B cell (primary cell): ENCODE measurements around the gene NID1. TPM values are rescaled to one million over a fixed set of nuclear protein-coding genes. Genes with fewer than 3 reads are reported as not detected.

ENCODE experiments used
- ATAC-seq: fragments of 200-7000 bp; cut with Tn5 transposase; one replicate; pipeline ENCODE4 v1.10.0; 2021; ENCODE audit warnings: low read depth, mild to moderate bottlenecking, moderate number of reproducible peaks, moderate library complexity
- CTCF ChIA-PET: fragments of 350-600 bp; sonication (Branson Sonifier 250); formaldehyde crosslinking; loops from one replicate; lab custom pipeline; 2021; ENCODE audit warnings: antibody characterized with exemption, inconsistent platforms; lab: Charles Lee
- POLR2A ChIA-PET: fragments of 350-600 bp; sonication (Branson Sonifier 250); formaldehyde crosslinking; loops from one replicate; lab custom pipeline; 2021; ENCODE audit warnings: antibody characterized with exemption; lab: Charles Lee
- DNase-seq: peaks from one replicate; pipeline ENCODE4 v3.0.0; 2013
- H2AFZ ChIP-seq: 2 replicates; pipeline ENCODE4 v1.6.1; 2012; ENCODE audit warnings: mild to moderate bottlenecking, low read depth, low read length; ENCODE audit not compliant: insufficient read depth, poor library complexity, severe bottlenecking
- H3K27ac ChIP-seq, 2 donors: 1 replicate in 1 of 2; 2 replicates in 1 of 2; pipeline ENCODE4 v1.5.1; 2012 to 2013; ENCODE audit warnings: low read length in 2 of 2, mild to moderate bottlenecking in 2 of 2, moderate library complexity in 1 of 2
- H3K27me3 ChIP-seq, 4 experiments: fragments of 200-600 bp in 1 of 4; sonication (generic) in 1 of 4; replicated peaks in 1 of 4; 1 replicate in 2 of 4; 2 replicates in 2 of 4; pipeline versions ENCODE4 v1.6.1 to v1.7.0; 2013 to 2016; ENCODE audit warnings: low read length in 3 of 4, mild to moderate bottlenecking in 2 of 4, mixed read lengths in 1 of 4, moderate library complexity in 1 of 4; ENCODE audit not compliant: insufficient read depth in 4 of 4, control insufficient read depth in 3 of 4; ENCODE audit errors: control extremely low read depth in 1 of 4
- H3K36me3 ChIP-seq, 2 experiments: replicated peaks in 1 of 2; 1 replicate in 1 of 2; 2 replicates in 1 of 2; pipeline versions ENCODE4 v1.6.1 to v1.7.1; 2013; ENCODE audit warnings: low read length in 1 of 2; ENCODE audit not compliant: insufficient read depth in 2 of 2, control insufficient read depth in 1 of 2; ENCODE audit errors: control extremely low read depth in 1 of 2, extremely low read depth in 1 of 2
- H3K4me1 ChIP-seq, 2 donors: fragments of 200-600 bp in 1 of 2; sonication (generic) in 1 of 2; 1 replicate in 1 of 2; 2 replicates in 1 of 2; pipeline versions ENCODE4 v1.5.1 to v1.6.1; 2013 to 2017; ENCODE audit warnings: low read length in 2 of 2; ENCODE audit not compliant: control insufficient read depth in 2 of 2, insufficient read depth in 2 of 2
- H3K4me2 ChIP-seq: replicated peaks from 2 replicates; pipeline ENCODE3; 2012; ENCODE audit warnings: mild to moderate bottlenecking, low read depth, low read length; ENCODE audit not compliant: poor library complexity, severe bottlenecking
- H3K4me3 ChIP-seq, 5 experiments: fragments of 200-600 bp in 1 of 5; sonication (generic) in 1 of 5; 1 replicate in 3 of 5; 2 replicates in 2 of 5; pipeline versions ENCODE4 v1.5.1 to v1.7.0; 2011 to 2016; ENCODE audit warnings: low read length in 4 of 5, mild to moderate bottlenecking in 4 of 5, low read depth in 2 of 5, control low read depth in 1 of 5, moderate library complexity in 1 of 5; ENCODE audit not compliant: insufficient read depth in 1 of 5; ENCODE audit errors: control extremely low read depth in 1 of 5, extremely low read depth in 1 of 5
- H3K79me2 ChIP-seq: fragments of 200-600 bp; sonication (generic); one replicate; pipeline ENCODE4 v1.6.0; 2016; ENCODE audit warnings: low read length; ENCODE audit not compliant: control insufficient read depth, insufficient read depth
- H3K9ac ChIP-seq: fragments of 200-600 bp; sonication (generic); 2 replicates; pipeline ENCODE4 v1.6.1; 2017; ENCODE audit warnings: mild to moderate bottlenecking, low read length, moderate library complexity
- H3K9me3 ChIP-seq, 3 donors: one replicate each; pipeline versions ENCODE4 v1.6.1 to v1.7.1; 2013; ENCODE audit warnings: low read length in 2 of 3; ENCODE audit not compliant: control insufficient read depth in 2 of 3, insufficient read depth in 1 of 3; ENCODE audit errors: control extremely low read depth in 1 of 3
- H4K20me1 ChIP-seq: 2 replicates; pipeline ENCODE4 v1.6.0; 2012; ENCODE audit warnings: mild to moderate bottlenecking, low read length; ENCODE audit not compliant: insufficient read depth, control insufficient read depth, poor library complexity, severe bottlenecking
- H3K27ac Mint-ChIP-seq: one replicate; pipeline ENCODE4 v1.8.0; 2021; ENCODE audit warnings: mixed read lengths
- H3K27me3 Mint-ChIP-seq: one replicate; pipeline ENCODE4 v1.8.0; 2021; ENCODE audit warnings: mixed read lengths
- H3K4me1 Mint-ChIP-seq: one replicate; pipeline ENCODE4 v1.8.0; 2021; ENCODE audit warnings: mixed read lengths
- H3K4me3 Mint-ChIP-seq: one replicate; pipeline ENCODE4 v1.8.0; 2021; ENCODE audit warnings: mixed read lengths
- H3K9me3 Mint-ChIP-seq: one replicate; pipeline ENCODE4 v1.8.0; 2022; ENCODE audit warnings: mixed read lengths; ENCODE audit not compliant: insufficient read depth
- CTCF ChIP-seq: fragments of 200-600 bp; IDR thresholded peaks from one replicate; pipeline ENCODE4 v1.8.0; 2022; ENCODE audit warnings: antibody characterized with exemption, mild to moderate bottlenecking
- EZH2 ChIP-seq: IDR thresholded peaks from 2 replicates; pipeline ENCODE4 v1.6.1; 2012; ENCODE audit warnings: borderline replicate concordance, low read depth, mild to moderate bottlenecking, moderate library complexity, low read length; ENCODE audit not compliant: insufficient read depth, poor library complexity, severe bottlenecking
- WGBS: methylation state at CpG from one replicate; pipeline ENCODE4 v1.1.5; 2013; ENCODE audit warnings: missing lambda C conversion rate; ENCODE audit not compliant: insufficient coverage; 5-methylcytosine and 5-hydroxymethylcytosine counted together
- intact Hi-C: fragments of 100-400 bp; cut with micrococcal nuclease; formaldehyde crosslinking; loops from one replicate; pipeline ENCODE4 v1.10.0; 2022
- polyA plus RNA-seq: library from polyadenylated mRNA; depleted of rRNA; stranded (reverse); fragments of >200 nt; gene quantifications from 2 replicates; pipeline ENCODE4 v1.2.3, GENCODE V29; 2012
- total RNA-seq, 2 donors: library from RNA; stranded (reverse); fragments of 120-200 nt in 1 of 2; gene quantifications; 1 replicate in 1 of 2; 2 replicates in 1 of 2; pipeline versions ENCODE4 v1.2.3 to v1.2.4, GENCODE V29; 2013 to 2022

The NID1 gene
- total and polyA plus RNA-seq, 2 donors (not counting 1 experiment from before 2014, with no cell fraction given): 0.06 TPM; not detected in 1

- Histone ChIP-seq H3K27ac (no peak overlapping the region), H3K9ac (no peak overlapping the region), H2AFZ (no peak overlapping the region), H3K4me3 (no peak overlapping the region), H3K79me2 (no peaks in the 10 kb centered on the region), H3K9me3 (peaks cover 0 to 3% (median 0%) of the 10 kb centered on the region in 3 donors), H4K20me1 (no peaks in the 10 kb centered on the region), H3K36me3 (no peaks in the 10 kb centered on the region), H3K4me1 (no peaks in the 10 kb centered on the region), H3K4me2 (no peak overlapping the region), H3K27me3 (no peaks in the 10 kb centered on the region)
- no peak for TF ChIP-seq CTCF
- TF ChIP-seq EZH2: no peak
- intact Hi-C loops: no loop called here
- ATAC-seq: no peak
- no peak for DNase-seq
- peaks cover 3% of the 10 kb centered on the region for H3K9me3 Mint-ChIP-seq
- 92% methylated on average over 6 of the region's 6 CpGs for WGBS
- ChIA-PET CTCF (interaction anchor here (0.5 kb wide), 1 partner anchor 23 kb away, joined by 3 read pairs; no protein-coding TSS in a partner anchor), POLR2A (no interaction called here)
- H3K27ac Mint-ChIP-seq: no peak overlapping the region
- H3K4me3 Mint-ChIP-seq: no peak overlapping the region
- peaks cover 21% of the 10 kb centered on the region for H3K27me3 Mint-ChIP-seq
- H3K4me1 Mint-ChIP-seq: no peaks in the 10 kb centered on the region
Observed at GRCh38 chr1:236085545-236086159, 20.8 kb upstream of the NID1 start.

- no peak for TF ChIP-seq EZH2
- TF ChIP-seq CTCF: no peak
- Histone ChIP-seq H3K79me2 (no peaks in the 10 kb centered on the region), H2AFZ (no peak overlapping the region), H3K4me3 (no peak overlapping the region), H3K27me3 (no peaks in the 10 kb centered on the region), H3K9ac (no peak overlapping the region), H3K9me3 (peaks cover 0 to 3% (median 0%) of the 10 kb centered on the region in 3 donors), H3K4me1 (no peaks in the 10 kb centered on the region), H3K4me2 (no peak overlapping the region), H4K20me1 (no peaks in the 10 kb centered on the region), H3K27ac (no peak overlapping the region), H3K36me3 (no peaks in the 10 kb centered on the region)
- POLR2A ChIA-PET: no interaction called here
- DNase-seq (no peak), ATAC-seq (no peak)
- no peak overlapping the region for H3K4me3 Mint-ChIP-seq
- no peaks in the 10 kb centered on the region for H3K4me1 Mint-ChIP-seq
- intact Hi-C loops: no loop called here
- WGBS: 95% methylated on average over 3 of the region's 3 CpGs
- peaks cover 18% of the 10 kb centered on the region for H3K27me3 Mint-ChIP-seq
- H3K27ac Mint-ChIP-seq: no peak overlapping the region
- CTCF ChIA-PET: interaction anchor here (0.6 kb wide), 1 partner anchor 119 kb away, joined by 3 read pairs; no protein-coding TSS in a partner anchor
- H3K9me3 Mint-ChIP-seq: peaks cover 3% of the 10 kb centered on the region
Observed at GRCh38 chr1:236084386-236084730, 19.5 kb upstream of the NID1 start.
